BE2C (cell line): ENCODE measurements around the gene HOATZ.

Experiments used
- DNase-seq: peaks from one replicate; pipeline ENCODE4 v3.0.0-alpha.2; 2020
- H3K27me3 ChIP-seq: fragments of 250-450 bp; sonication (Bioruptor Pico); 2 replicates; pipeline ENCODE4 v1.5.1; 2020; ENCODE audit warnings: mild to moderate bottlenecking
- H3K36me3 ChIP-seq: fragments of 250-450 bp; sonication (Bioruptor Pico); 2 replicates; pipeline ENCODE4 v1.5.1; 2020; ENCODE audit warnings: mild to moderate bottlenecking
- H3K4me1 ChIP-seq: fragments of 250-450 bp; sonication (Bioruptor Pico); 2 replicates; pipeline ENCODE4 v1.5.1; 2020
- H3K4me3 ChIP-seq: 2 replicates; pipeline ENCODE4 v1.5.1; 2011; ENCODE audit warnings: low read depth, low read length
- H3K9me3 ChIP-seq: fragments of 250-450 bp; sonication (Bioruptor Pico); 2 replicates; pipeline ENCODE4 v1.5.1; 2020
- CTCF ChIP-seq: IDR thresholded peaks from 2 replicates; pipeline ENCODE4 v1.5.1; 2012; ENCODE audit warnings: mild to moderate bottlenecking, low read depth, low read length

The HOATZ gene

GRCh38 chr11:111523343-111523742 lies 8.8 kb downstream of the HOATZ start:
- no peak for DNase-seq
- H3K9me3 ChIP-seq, result no peaks in the 10 kb centered on the region; the same call in 1 of the 2 replicates
- TF ChIP-seq CTCF, result no peak
- H3K4me3 ChIP-seq, result no peak overlapping the region
- no peaks in the 10 kb centered on the region for H3K36me3 ChIP-seq
- peaks cover 9% of the 10 kb centered on the region for H3K27me3 ChIP-seq
- no peaks in the 10 kb centered on the region for H3K4me1 ChIP-seq

GRCh38 chr11:111524056-111524455 lies 9.5 kb downstream of the HOATZ start:
- no peak for DNase-seq
- H3K27me3 ChIP-seq, result peaks cover 9% of the 10 kb centered on the region
- H3K9me3 ChIP-seq, result no peaks in the 10 kb centered on the region; the same call in 1 of the 2 replicates
- H3K36me3 ChIP-seq, result no peaks in the 10 kb centered on the region
- TF ChIP-seq CTCF, result no peak
- H3K4me3 ChIP-seq, result no peak overlapping the region
- H3K4me1 ChIP-seq, result no peaks in the 10 kb centered on the region

- no peaks in the 10 kb centered on the region; the same call in 1 of the 2 replicates for H3K9me3 ChIP-seq
- no peak for DNase-seq
- peaks cover 9% of the 10 kb centered on the region for H3K27me3 ChIP-seq
- no peaks in the 10 kb centered on the region for H3K4me1 ChIP-seq
- no peak overlapping the region for H3K4me3 ChIP-seq
- TF ChIP-seq CTCF, result no peak
- no peaks in the 10 kb centered on the region for H3K36me3 ChIP-seq
These were observed 10.9 kb downstream of the HOATZ start for GRCh38 chr11:111525456-111525855.

GRCh38 chr11:111526501-111526900 lies 11.9 kb downstream of the HOATZ start:
- Histone ChIP-seq H3K4me3 (no peak overlapping the region), H3K27me3 (peaks cover 9% of the 10 kb centered on the region), H3K9me3 (no peaks in the 10 kb centered on the region; the same call in 1 of the 2 replicates), H3K36me3 (no peaks in the 10 kb centered on the region), H3K4me1 (no peaks in the 10 kb centered on the region)
- DNase-seq, result no peak
- TF ChIP-seq CTCF, result no peak

GRCh38 chr11:111527279-111527678 lies 12.7 kb downstream of the HOATZ start:
- Histone ChIP-seq H3K4me3 (no peak overlapping the region), H3K27me3 (peaks cover 9% of the 10 kb centered on the region), H3K36me3 (no peaks in the 10 kb centered on the region), H3K9me3 (no peaks in the 10 kb centered on the region; the same call in 1 of the 2 replicates), H3K4me1 (no peaks in the 10 kb centered on the region)
- DNase-seq, result no peak
- TF ChIP-seq CTCF, result no peak

- Histone ChIP-seq H3K9me3 (no peaks in the 10 kb centered on the region), H3K4me3 (no peak overlapping the region), H3K27me3 (peaks cover 9% of the 10 kb centered on the region; the same call in 1 of the 2 replicates), H3K4me1 (no peaks in the 10 kb centered on the region), H3K36me3 (no peaks in the 10 kb centered on the region)
- no peak for DNase-seq
- no peak for TF ChIP-seq CTCF
These were observed 14.0 kb downstream of the HOATZ start for GRCh38 chr11:111528557-111528956.
